ENCODE data around the gene RPTOR. TPM values are rescaled to one million over a fixed set of nuclear protein-coding genes. Genes with fewer than 3 reads are reported as not detected.

RPTOR gene
- total and polyA plus RNA-seq, 2 donors: 8.1 to 10.3 TPM

DNA sequence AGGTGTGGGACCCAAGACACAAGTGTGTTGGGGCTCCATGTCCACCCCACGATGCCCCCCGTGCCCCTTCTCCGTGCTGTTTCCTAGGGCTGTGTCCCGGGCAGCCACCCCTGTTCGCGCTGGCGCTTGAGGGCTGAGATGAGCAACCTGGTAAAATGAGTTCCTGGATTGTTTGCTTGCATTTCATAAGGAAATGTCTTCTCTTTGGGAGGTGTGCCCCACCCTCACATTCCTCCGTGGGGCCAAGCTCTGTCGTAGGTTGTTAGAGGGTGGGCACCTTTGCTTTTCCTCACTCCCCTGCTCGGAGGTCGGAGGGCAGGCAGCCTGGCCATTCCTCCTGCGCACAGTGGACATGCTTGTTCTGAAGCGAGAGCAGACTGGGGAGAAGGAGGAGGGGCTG, 275.7 kb downstream of the RPTOR start:
- Histone ChIP-seq H3K4me1 (ENCODE audit: control insufficient read depth in 2 of 2, insufficient read depth in 2 of 2, low read length in 2 of 2) (peaks cover 0 to 16% of the 10 kb centered on the region in 2 donors), H3K4me3 (ENCODE audit: low read length in 2 of 2) (no peak overlapping the region), H3K9me3 (ENCODE audit: control insufficient read depth in 2 of 2, insufficient read depth in 1 of 2, low read length in 1 of 2) (peaks cover 0 to 6% of the 10 kb centered on the region in 2 donors), H3K27me3 (ENCODE audit: control insufficient read depth in 2 of 2, insufficient read depth in 1 of 2, low read length in 1 of 2) (no peaks in the 10 kb centered on the region), H3K27ac (ENCODE audit: low read depth in 1 of 2, low read length in 1 of 2) (no peak overlapping the region), H3K36me3 (ENCODE audit: control insufficient read depth in 2 of 2, insufficient read depth in 2 of 2, low read length in 1 of 2) (peaks cover 29 to 47% of the 10 kb centered on the region in 2 donors)
- 97% methylated on average over 13 of the region's 13 CpGs for WGBS
- DNase-seq (ENCODE audit: low read depth in 6 of 9, low spot score in 9 of 9): no peak

- Histone ChIP-seq H3K27me3 (ENCODE audit: control insufficient read depth in 2 of 2, insufficient read depth in 1 of 2, low read length in 1 of 2) (no peaks in the 10 kb centered on the region), H3K27ac (ENCODE audit: low read depth in 1 of 2, low read length in 1 of 2) (no peak overlapping the region), H3K36me3 (ENCODE audit: control insufficient read depth in 2 of 2, insufficient read depth in 2 of 2, low read length in 1 of 2) (peaks cover 39 to 54% of the 10 kb centered on the region in 2 donors), H3K4me3 (ENCODE audit: low read length in 2 of 2) (no peak overlapping the region), H3K4me1 (ENCODE audit: control insufficient read depth in 2 of 2, insufficient read depth in 2 of 2, low read length in 2 of 2) (peaks cover 4 to 28% of the 10 kb centered on the region in 2 donors), H3K9me3 (ENCODE audit: control insufficient read depth in 2 of 2, insufficient read depth in 1 of 2, low read length in 1 of 2) (peaks cover 0 to 10% of the 10 kb centered on the region in 2 donors)
- DNase-seq (ENCODE audit: low read depth in 6 of 9, low spot score in 9 of 9): no peak
- 97% methylated on average over 18 of the region's 18 CpGs for WGBS
These were observed 276.9 kb downstream of the RPTOR start for GRCh38 chr17:80821546-80821945.

- 96% methylated on average over 36 of the region's 36 CpGs for WGBS
- H3K27ac ChIP-seq (ENCODE audit: low read depth in 1 of 2, low read length in 1 of 2): no peak overlapping the region
- no peak overlapping the region for H3K4me3 ChIP-seq (ENCODE audit: low read length in 2 of 2)
- H3K9me3 ChIP-seq (ENCODE audit: control insufficient read depth in 2 of 2, insufficient read depth in 1 of 2, low read length in 1 of 2): peaks cover 0 to 8% of the 10 kb centered on the region in 2 donors
- no peaks in the 10 kb centered on the region for H3K27me3 ChIP-seq (ENCODE audit: control insufficient read depth in 2 of 2, insufficient read depth in 1 of 2, low read length in 1 of 2)
- peaks cover 39 to 60% of the 10 kb centered on the region in 2 donors for H3K36me3 ChIP-seq (ENCODE audit: control insufficient read depth in 2 of 2, insufficient read depth in 2 of 2, low read length in 1 of 2)
- no peak for DNase-seq (ENCODE audit: low read depth in 6 of 9, low spot score in 9 of 9)
- peaks cover 5 to 34% of the 10 kb centered on the region in 2 donors for H3K4me1 ChIP-seq (ENCODE audit: control insufficient read depth in 2 of 2, insufficient read depth in 2 of 2, low read length in 2 of 2)
These were observed 277.5 kb downstream of the RPTOR start for GRCh38 chr17:80822021-80822699.

GRCh38 chr17:80822700-80823410, 278.2 kb downstream of the RPTOR start:
- peaks cover 0 to 4% of the 10 kb centered on the region in 2 donors for H3K9me3 ChIP-seq (ENCODE audit: control insufficient read depth in 2 of 2, insufficient read depth in 1 of 2, low read length in 1 of 2)
- peaks cover 5 to 41% of the 10 kb centered on the region in 2 donors for H3K4me1 ChIP-seq (ENCODE audit: control insufficient read depth in 2 of 2, insufficient read depth in 2 of 2, low read length in 2 of 2)
- H3K36me3 ChIP-seq (ENCODE audit: control insufficient read depth in 2 of 2, insufficient read depth in 2 of 2, low read length in 1 of 2): peaks cover 46 to 67% of the 10 kb centered on the region in 2 donors
- H3K27ac ChIP-seq (ENCODE audit: low read depth in 1 of 2, low read length in 1 of 2): no peak overlapping the region
- H3K27me3 ChIP-seq (ENCODE audit: control insufficient read depth in 2 of 2, insufficient read depth in 1 of 2, low read length in 1 of 2): no peaks in the 10 kb centered on the region
- H3K4me3 ChIP-seq (ENCODE audit: low read length in 2 of 2): no peak overlapping the region
- no peak for DNase-seq (ENCODE audit: low read depth in 6 of 9, low spot score in 9 of 9)
- 92% methylated on average over 20 of the region's 20 CpGs for WGBS

GRCh38 chr17:80824549-80825470, 280.2 kb downstream of the RPTOR start:
- DNase-seq (ENCODE audit: low read depth in 6 of 9, low spot score in 9 of 9): no peak
- Histone ChIP-seq H3K36me3 (ENCODE audit: control insufficient read depth in 2 of 2, insufficient read depth in 2 of 2, low read length in 1 of 2) (peaks cover 53 to 75% of the 10 kb centered on the region in 2 donors), H3K27ac (ENCODE audit: low read depth in 1 of 2, low read length in 1 of 2) (no peak overlapping the region), H3K4me3 (ENCODE audit: low read length in 2 of 2) (no peak overlapping the region), H3K9me3 (ENCODE audit: control insufficient read depth in 2 of 2, insufficient read depth in 1 of 2, low read length in 1 of 2) (peaks cover 0 to 4% of the 10 kb centered on the region in 2 donors), H3K4me1 (ENCODE audit: control insufficient read depth in 2 of 2, insufficient read depth in 2 of 2, low read length in 2 of 2) (peaks cover 5 to 34% of the 10 kb centered on the region in 2 donors), H3K27me3 (ENCODE audit: control insufficient read depth in 2 of 2, insufficient read depth in 1 of 2, low read length in 1 of 2) (no peaks in the 10 kb centered on the region)
- 96% methylated on average over 36 of the region's 36 CpGs for WGBS

DNA sequence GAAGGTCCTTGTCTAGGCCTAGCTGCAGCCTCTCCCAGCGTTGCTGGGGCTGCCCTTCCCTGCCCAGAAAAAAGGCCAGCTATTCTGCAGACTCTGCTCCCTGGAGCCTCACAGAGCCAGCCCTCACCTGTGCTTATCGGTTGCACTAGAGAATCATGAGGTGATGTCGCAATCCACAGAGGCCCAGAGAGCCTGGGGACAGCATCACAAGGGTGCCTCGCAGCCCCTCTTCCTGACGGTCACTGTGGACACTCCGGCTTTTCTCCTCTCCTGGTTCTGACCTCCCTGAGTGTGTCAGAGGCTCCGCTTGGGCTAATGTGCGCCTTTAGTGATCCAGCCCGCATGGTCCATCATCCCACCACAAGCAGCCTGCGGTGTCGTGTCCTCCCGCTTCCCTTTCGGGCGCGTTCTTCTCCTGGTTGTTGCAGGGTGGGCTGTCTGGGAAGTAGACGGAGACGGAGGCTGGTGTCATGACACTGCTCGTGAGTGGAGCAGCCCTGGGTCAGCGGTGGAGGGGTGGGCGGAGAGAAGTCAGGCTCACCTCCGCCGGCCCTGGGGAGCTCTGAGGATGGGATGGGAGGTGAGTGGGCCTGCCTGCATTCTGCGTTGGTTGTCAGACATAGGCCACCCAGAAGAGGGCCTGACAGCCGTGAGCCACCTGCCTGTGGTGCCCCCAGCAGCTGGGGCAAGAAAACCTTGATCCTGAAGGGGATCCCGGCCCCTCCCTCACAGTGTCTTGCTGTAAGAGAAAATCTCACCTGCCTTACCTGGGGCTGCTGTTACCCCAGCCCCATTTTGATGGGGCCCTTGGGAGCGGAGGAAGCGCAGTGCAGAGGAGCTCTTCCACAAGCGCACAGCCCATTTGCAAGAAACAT, 281.1 kb downstream of the RPTOR start:
- H3K36me3 ChIP-seq (ENCODE audit: control insufficient read depth in 2 of 2, insufficient read depth in 2 of 2, low read length in 1 of 2): peaks cover 57 to 75% of the 10 kb centered on the region in 2 donors
- H3K4me1 ChIP-seq (ENCODE audit: control insufficient read depth in 2 of 2, insufficient read depth in 2 of 2, low read length in 2 of 2): peaks cover 5 to 32% of the 10 kb centered on the region in 2 donors
- peaks cover 0 to 4% of the 10 kb centered on the region in 2 donors for H3K9me3 ChIP-seq (ENCODE audit: control insufficient read depth in 2 of 2, insufficient read depth in 1 of 2, low read length in 1 of 2)
- H3K27ac ChIP-seq (ENCODE audit: low read depth in 1 of 2, low read length in 1 of 2): no peak overlapping the region
- no peaks in the 10 kb centered on the region for H3K27me3 ChIP-seq (ENCODE audit: control insufficient read depth in 2 of 2, insufficient read depth in 1 of 2, low read length in 1 of 2)
- DNase-seq (ENCODE audit: low read depth in 6 of 9, low spot score in 9 of 9): no peak
- WGBS: 92% methylated on average over 28 of the region's 28 CpGs
- H3K4me3 ChIP-seq (ENCODE audit: low read length in 2 of 2): no peak overlapping the region

GRCh38 chr17:80826346-80826954, 281.8 kb downstream of the RPTOR start:
- H3K27me3 ChIP-seq (ENCODE audit: control insufficient read depth in 2 of 2, insufficient read depth in 1 of 2, low read length in 1 of 2): no peaks in the 10 kb centered on the region
- no peak overlapping the region for H3K4me3 ChIP-seq (ENCODE audit: low read length in 2 of 2)
- peaks cover 0 to 6% of the 10 kb centered on the region in 2 donors for H3K9me3 ChIP-seq (ENCODE audit: control insufficient read depth in 2 of 2, insufficient read depth in 1 of 2, low read length in 1 of 2)
- no peak for DNase-seq (ENCODE audit: low read depth in 6 of 9, low spot score in 9 of 9)
- peak overlapping the region in 1 of 2 donors; percentile 53 for H3K27ac ChIP-seq (ENCODE audit: low read depth in 1 of 2, low read length in 1 of 2)
- WGBS: 74% methylated on average over 23 of the region's 23 CpGs
- H3K36me3 ChIP-seq (ENCODE audit: control insufficient read depth in 2 of 2, insufficient read depth in 2 of 2, low read length in 1 of 2): peaks cover 62 to 78% of the 10 kb centered on the region in 2 donors
- H3K4me1 ChIP-seq (ENCODE audit: control insufficient read depth in 2 of 2, insufficient read depth in 2 of 2, low read length in 2 of 2): peaks cover 5 to 32% of the 10 kb centered on the region in 2 donors

All from thymus (tissue), 11 donors.